IMR-90 (cell line): ENCODE measurements around the gene MYH7B. TPM values are rescaled to one million over a fixed set of nuclear protein-coding genes. Genes with fewer than 3 reads are reported as not detected.
A peak's percentile ranks its signal among the peaks of the same experiment; 100 is the strongest.

Source experiments
- ATAC-seq: fragments of 200-7000 bp; cut with Tn5 transposase; 2 replicates; pipeline ENCODE4 v1.9.1; 2020; ENCODE audit warnings: low read depth, mild to moderate bottlenecking, moderate library complexity
- BruUV-seq: library from RNA; stranded (reverse); fragments of 400-500 nt; replicated peaks from 2 replicates; lab custom pipeline; 2021; lab: Mats Ljungman, UMichigan
- CTCF ChIA-PET: fragments of 300-600 bp; formaldehyde crosslinking; extraction: SDS; loops from one replicate; lab custom pipeline; 2021; ENCODE audit warnings: antibody characterized with exemption; lab: Yijun Ruan, JAX
- POLR2A ChIA-PET: fragments of 300-600 bp; sonication (Branson Sonifier 250); formaldehyde crosslinking; loops from one replicate; lab custom pipeline; 2022; ENCODE audit warnings: antibody characterized with exemption; ENCODE audit not compliant: unreplicated experiment; lab: Charles Lee
- DNase-seq: peaks from one replicate; pipeline ENCODE4 v3.0.0; 2013
- H2AFZ ChIP-seq: replicated peaks from 2 replicates; pipeline ENCODE3; 2013; ENCODE audit warnings: low read length, mild to moderate bottlenecking; ENCODE audit not compliant: poor library complexity
- H2AK5ac ChIP-seq: 2 replicates; pipeline ENCODE4 v1.6.1; 2013; ENCODE audit warnings: low read depth, low read length, inconsistent platforms
- H2AK9ac ChIP-seq: replicated peaks from 2 replicates; pipeline ENCODE3; 2013; ENCODE audit warnings: mild to moderate bottlenecking, low read depth, low read length, moderate library complexity; ENCODE audit not compliant: poor library complexity
- H2BK120ac ChIP-seq: 2 replicates; pipeline ENCODE4 v1.6.1; 2013; ENCODE audit warnings: low read depth, low read length, inconsistent platforms
- H2BK15ac ChIP-seq: 3 replicates; pipeline ENCODE4 v1.6.1; 2013; ENCODE audit warnings: low read depth, low read length, inconsistent platforms
- H2BK20ac ChIP-seq: 2 replicates; pipeline ENCODE4 v1.6.1; 2013; ENCODE audit warnings: low read depth, mild to moderate bottlenecking, inconsistent platforms, low read length, moderate library complexity
- H2BK5ac ChIP-seq: 2 replicates; pipeline ENCODE4 v1.6.1; 2013; ENCODE audit warnings: mild to moderate bottlenecking, low read depth, low read length, inconsistent platforms; ENCODE audit not compliant: poor library complexity, severe bottlenecking
- H3K14ac ChIP-seq: replicated peaks from 2 replicates; pipeline ENCODE4 v1.6.1; 2013; ENCODE audit warnings: low read depth, low read length, inconsistent platforms
- H3K18ac ChIP-seq: 2 replicates; pipeline ENCODE4 v1.6.1; 2013; ENCODE audit warnings: low read depth, low read length, control low read depth
- H3K23ac ChIP-seq: 2 replicates; pipeline ENCODE4 v1.6.1; 2013; ENCODE audit warnings: low read depth, low read length, inconsistent platforms
- H3K27ac ChIP-seq: 2 replicates; pipeline ENCODE4 v1.5.1; 2013; ENCODE audit warnings: mild to moderate bottlenecking, control low read depth, low read length; ENCODE audit not compliant: insufficient read depth
- H3K27me3 ChIP-seq: 2 replicates; pipeline ENCODE4 v1.6.1; 2013; ENCODE audit warnings: low read length; ENCODE audit not compliant: control insufficient read depth, insufficient read depth
- H3K36me3 ChIP-seq: 2 replicates; pipeline ENCODE4 v1.6.1; 2013; ENCODE audit warnings: low read length, mixed read lengths; ENCODE audit not compliant: control insufficient read depth, insufficient read depth
- H3K4ac ChIP-seq: 2 replicates; pipeline ENCODE4 v1.6.1; 2013; ENCODE audit warnings: low read depth, low read length, inconsistent platforms
- H3K4me1 ChIP-seq: 2 replicates; pipeline ENCODE4 v1.6.1; 2013; ENCODE audit warnings: low read length, mixed read lengths; ENCODE audit not compliant: control insufficient read depth, insufficient read depth
- H3K4me2 ChIP-seq: 2 replicates; pipeline ENCODE4 v1.6.1; 2013; ENCODE audit warnings: low read depth, mild to moderate bottlenecking, control low read depth, low read length, moderate library complexity
- H3K4me3 ChIP-seq: 2 replicates; pipeline ENCODE4 v1.5.1; 2013; ENCODE audit warnings: low read depth, mild to moderate bottlenecking, control low read depth, low read length, moderate library complexity; ENCODE audit not compliant: insufficient read depth
- H3K56ac ChIP-seq: 2 replicates; pipeline ENCODE4 v1.6.1; 2013; ENCODE audit warnings: low read length, inconsistent platforms; ENCODE audit not compliant: insufficient read depth; ENCODE audit errors: extremely low read depth
- H3K79me1 ChIP-seq, 2 experiments: 2 replicates each; pipeline ENCODE4 v1.6.1; 2013; ENCODE audit warnings: low read length in 2 of 2, inconsistent platforms in 1 of 2, low read depth in 1 of 2
- H3K9ac ChIP-seq: 2 replicates; pipeline ENCODE4 v1.6.1; 2013; ENCODE audit warnings: low read depth, low read length, control low read depth
- H3K9me1 ChIP-seq: 2 replicates; pipeline ENCODE4 v1.6.1; 2013; ENCODE audit warnings: low read length, inconsistent platforms; ENCODE audit not compliant: insufficient read depth
- H3K9me3 ChIP-seq: 2 replicates; pipeline ENCODE4 v1.6.1; 2013; ENCODE audit warnings: low read length; ENCODE audit not compliant: control insufficient read depth, insufficient read depth
- H4K20me1 ChIP-seq: 2 replicates; pipeline ENCODE4 v1.6.1; 2013; ENCODE audit warnings: low read length, inconsistent platforms; ENCODE audit not compliant: insufficient read depth
- H4K5ac ChIP-seq: 2 replicates; pipeline ENCODE4 v1.6.1; 2013; ENCODE audit warnings: mild to moderate bottlenecking, low read depth, low read length, control low read depth
- H4K8ac ChIP-seq, 2 experiments: 2 replicates each; pipeline ENCODE4 v1.6.1; 2013; ENCODE audit warnings: low read depth in 2 of 2, low read length in 2 of 2, control low read depth in 1 of 2, inconsistent platforms in 1 of 2
- H4K91ac ChIP-seq: 2 replicates; pipeline ENCODE4 v1.6.1; 2013; ENCODE audit warnings: low read depth, low read length, inconsistent platforms; ENCODE audit not compliant: insufficient read depth
- BHLHE40 ChIP-seq: fragments of 150-350 bp; IDR thresholded peaks from 2 replicates; pipeline ENCODE4 v1.6.1; 2016; ENCODE audit warnings: mild to moderate bottlenecking, low read depth, low read length
- CEBPB ChIP-seq: IDR thresholded peaks from 2 replicates; pipeline ENCODE4 v1.6.1; 2012; ENCODE audit warnings: low read depth, low read length, improper control_type of control experiment
- CHD1 ChIP-seq: IDR thresholded peaks from 2 replicates; pipeline ENCODE4 v1.6.1; 2012; ENCODE audit warnings: low read depth, low read length, improper control_type of control experiment
- FOS ChIP-seq: fragments of 150-350 bp; IDR thresholded peaks from 2 replicates; pipeline ENCODE4 v1.6.1; 2016; ENCODE audit warnings: low read depth, low read length
- MAFK ChIP-seq: IDR thresholded peaks from 2 replicates; pipeline ENCODE4 v1.6.1; 2012; ENCODE audit warnings: low read depth, low read length, improper control_type of control experiment
- MAZ ChIP-seq: IDR thresholded peaks from 2 replicates; pipeline ENCODE4 v1.6.1; 2012; ENCODE audit warnings: low read depth, mild to moderate bottlenecking, low read length, improper control_type of control experiment, moderate library complexity, borderline replicate concordance
- NFE2L2 ChIP-seq: fragments of 150-350 bp; IDR thresholded peaks from 2 replicates; pipeline ENCODE4 v1.6.1; 2016; ENCODE audit warnings: low read depth, mild to moderate bottlenecking, low read length
- POLR2A ChIP-seq: IDR thresholded peaks from 2 replicates; pipeline ENCODE4 v1.6.1; 2012; ENCODE audit warnings: mild to moderate bottlenecking, low read depth, low read length
- RAD21 ChIP-seq: IDR thresholded peaks from 2 replicates; pipeline ENCODE4 v1.6.1; 2012; ENCODE audit warnings: low read length, improper control_type of control experiment
- RCOR1 ChIP-seq: IDR thresholded peaks from 2 replicates; pipeline ENCODE4 v1.6.1; 2012; ENCODE audit warnings: mild to moderate bottlenecking, low read length, improper control_type of control experiment; ENCODE audit not compliant: insufficient replicate concordance
- RFX5 ChIP-seq: IDR thresholded peaks from 2 replicates; pipeline ENCODE4 v1.8.0; 2012; ENCODE audit warnings: low read depth, mild to moderate bottlenecking, low read length, moderate library complexity
- WGBS, 2 experiments: methylation state at CpG; one replicate each; pipeline versions ENCODE4 v1.1.5 to v1.1.7; 2013; ENCODE audit warnings: missing lambda C conversion rate in 2 of 2; ENCODE audit not compliant: insufficient read length in 1 of 2; ENCODE audit errors: extremely low coverage in 2 of 2; 5-methylcytosine and 5-hydroxymethylcytosine counted together
- dilution Hi-C: fragments of 300-500 bp; cut with HindIII; formaldehyde crosslinking; loops from one replicate; pipeline ENCODE4 v1.14.3; 2018; ENCODE audit warnings: low sequenced_read_pairs; ENCODE audit not compliant: unreplicated experiment
- in situ Hi-C: fragments of 300-500 bp; cut with MboI; formaldehyde crosslinking; loops from 3 replicates; pipeline ENCODE4 v1.14.3; 2019; ENCODE audit warnings: low sequenced_read_pairs, inconsistent platforms, mixed read lengths
- intact Hi-C: fragments of 100-400 bp; cut with micrococcal nuclease; formaldehyde crosslinking; loops from 2 replicates; pipeline ENCODE4 v1.10.0; 2022
- polyA plus RNA-seq, 3 experiments: library from polyadenylated mRNA; depleted of rRNA; stranded (reverse); fragments of >200 nt; gene quantifications; 2 replicates each; pipeline ENCODE4 v1.2.3, GENCODE V29; 2012; ENCODE audit warnings: low replicate concordance in 1 of 3
- total RNA-seq: library from RNA; depleted of rRNA; stranded (reverse); fragments of >200 nt; gene quantifications from 2 replicates; pipeline ENCODE4 v1.2.3, GENCODE V29; 2012
- TF ChIP-seq, protein P1 (sequence below): fragments of 150-350 bp; IDR thresholded peaks from 2 replicates; pipeline ENCODE4 v1.6.1; 2017; ENCODE audit warnings: mild to moderate bottlenecking, antibody characterized with exemption, low read length, low read depth
- TF ChIP-seq, protein P2 (sequence below): conservative IDR thresholded peaks from 2 replicates; pipeline ENCODE4 v1.5.1; 2012; ENCODE audit warnings: mild to moderate bottlenecking, low read depth, low read length, improper control_type of control experiment
- TF ChIP-seq, protein P3 (sequence below): fragments of 150-350 bp; IDR thresholded peaks from 2 replicates; pipeline ENCODE4 v1.6.1; 2016; ENCODE audit warnings: low read depth, mild to moderate bottlenecking, low read length, moderate library complexity, borderline replicate concordance

MYH7B gene
- total and polyA plus RNA-seq, 2 of the 4 experiments (the other 2 are of a cell fraction) = 0.09 TPM; not detected in 1

DNA sequence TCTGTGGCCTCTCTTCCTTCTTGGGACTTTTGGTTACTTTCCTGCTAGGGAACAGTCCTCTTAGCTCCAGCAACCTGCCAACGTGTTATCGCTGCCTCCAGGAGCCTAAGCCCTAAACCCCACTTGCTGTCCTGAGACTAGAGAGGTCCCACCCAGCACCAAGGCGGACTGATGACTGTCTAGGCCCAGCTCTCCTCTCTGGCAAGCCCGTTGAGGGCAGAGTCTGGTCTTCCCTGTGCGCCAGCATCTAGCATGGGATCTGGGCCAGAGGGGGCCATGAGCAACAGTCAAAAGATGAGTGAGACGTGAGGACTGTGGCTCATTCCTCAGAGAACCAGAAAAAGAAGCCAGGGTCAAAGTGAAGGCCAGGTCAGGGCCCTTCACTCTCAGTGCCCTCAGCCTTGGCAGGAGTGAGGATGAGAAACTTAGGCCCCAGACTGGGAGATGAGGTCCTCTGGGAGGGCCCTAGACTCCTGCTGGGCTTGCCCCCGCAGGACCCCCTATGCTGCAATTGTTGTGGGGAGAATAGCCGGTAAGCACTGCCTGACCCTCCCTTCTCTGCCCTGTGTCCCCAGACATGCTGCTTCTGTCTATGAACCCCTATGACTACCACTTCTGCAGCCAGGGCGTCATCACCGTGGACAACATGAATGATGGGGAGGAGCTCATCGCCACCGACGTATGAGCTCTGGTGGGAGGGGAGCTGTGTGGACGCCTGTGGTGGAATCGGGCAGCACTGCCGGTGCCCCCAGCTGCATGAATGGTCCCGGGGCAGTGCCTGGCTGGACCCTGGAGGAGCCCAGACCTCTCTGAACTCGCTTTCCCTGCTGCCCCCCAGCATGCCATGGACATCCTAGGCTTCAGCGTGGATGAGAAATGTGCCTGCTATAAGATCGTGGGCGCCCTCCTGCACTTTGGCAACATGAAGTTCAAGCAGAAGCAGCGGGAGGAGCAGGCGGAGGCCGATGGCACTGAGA lies 30.9 kb downstream of the MYH7B start:
- H3K4me3 ChIP-seq = no peak overlapping the region
- no peak overlapping the region for H3K4me2 ChIP-seq
- peaks cover 12% of the 10 kb centered on the region for H3K9me1 ChIP-seq
- no TSS peak for BruUV-seq
- no peaks in the 10 kb centered on the region; a peak in 1 of 4 replicates for H3K79me1 ChIP-seq
- H3K9me3 ChIP-seq = no peaks in the 10 kb centered on the region
- no peak overlapping the region for H3K14ac ChIP-seq
- H3K18ac ChIP-seq = no peak overlapping the region
- H2AK9ac ChIP-seq = peak overlapping the region; percentile 65
- H3K23ac ChIP-seq = no peak overlapping the region
- H3K4ac ChIP-seq = no peak overlapping the region
- no peak overlapping the region for H4K91ac ChIP-seq
- H3K27ac ChIP-seq = no peak overlapping the region
- no peak overlapping the region for H3K9ac ChIP-seq
- in situ Hi-C loops (no loop called here), intact Hi-C loops (no loop called here), dilution Hi-C loops (no loop called here)
- H4K20me1 ChIP-seq = peaks cover 4% of the 10 kb centered on the region
- no peak overlapping the region for H3K56ac ChIP-seq
- no peak overlapping the region for H2BK20ac ChIP-seq
- H3K36me3 ChIP-seq = 0 out of 2 replicates have a peak, but pooled peaks cover 1% of the 10 kb centered on the region
- WGBS, 2 experiments = 84% methylated on average over 17 of the region's 24 CpGs; no CpG with 5 or more reads in 1 of the 2 experiments
- ChIA-PET CTCF (interaction anchor here (0.6 kb wide), 1 partner anchor 409 kb away, joined by 3 read pairs; no protein-coding TSS in a partner anchor), POLR2A (no interaction called here)
- no peak overlapping the region for H2BK5ac ChIP-seq
- H4K5ac ChIP-seq = no peak overlapping the region
- H2AK5ac ChIP-seq = peak overlapping the region; percentile 24; the same call in 1 of the 2 replicates
- peak overlapping the region; percentile 51 for H2AFZ ChIP-seq
- ATAC-seq (no peak), DNase-seq (no peak)
- no peak overlapping the region for H4K8ac ChIP-seq
- H3K4me1 ChIP-seq = no peaks in the 10 kb centered on the region
- no peak overlapping the region for H2BK120ac ChIP-seq
- peaks cover 31% of the 10 kb centered on the region for H3K27me3 ChIP-seq
- H2BK15ac ChIP-seq = no peak overlapping the region
- TF ChIP-seq NFE2L2 = no peak
- TF ChIP-seq BHLHE40 = no peak
- no peak for TF ChIP-seq MAZ
- TF ChIP-seq, protein P1, sequence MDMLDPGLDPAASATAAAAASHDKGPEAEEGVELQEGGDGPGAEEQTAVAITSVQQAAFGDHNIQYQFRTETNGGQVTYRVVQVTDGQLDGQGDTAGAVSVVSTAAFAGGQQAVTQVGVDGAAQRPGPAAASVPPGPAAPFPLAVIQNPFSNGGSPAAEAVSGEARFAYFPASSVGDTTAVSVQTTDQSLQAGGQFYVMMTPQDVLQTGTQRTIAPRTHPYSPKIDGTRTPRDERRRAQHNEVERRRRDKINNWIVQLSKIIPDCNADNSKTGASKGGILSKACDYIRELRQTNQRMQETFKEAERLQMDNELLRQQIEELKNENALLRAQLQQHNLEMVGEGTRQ = no peak
- TF ChIP-seq, protein P2, sequence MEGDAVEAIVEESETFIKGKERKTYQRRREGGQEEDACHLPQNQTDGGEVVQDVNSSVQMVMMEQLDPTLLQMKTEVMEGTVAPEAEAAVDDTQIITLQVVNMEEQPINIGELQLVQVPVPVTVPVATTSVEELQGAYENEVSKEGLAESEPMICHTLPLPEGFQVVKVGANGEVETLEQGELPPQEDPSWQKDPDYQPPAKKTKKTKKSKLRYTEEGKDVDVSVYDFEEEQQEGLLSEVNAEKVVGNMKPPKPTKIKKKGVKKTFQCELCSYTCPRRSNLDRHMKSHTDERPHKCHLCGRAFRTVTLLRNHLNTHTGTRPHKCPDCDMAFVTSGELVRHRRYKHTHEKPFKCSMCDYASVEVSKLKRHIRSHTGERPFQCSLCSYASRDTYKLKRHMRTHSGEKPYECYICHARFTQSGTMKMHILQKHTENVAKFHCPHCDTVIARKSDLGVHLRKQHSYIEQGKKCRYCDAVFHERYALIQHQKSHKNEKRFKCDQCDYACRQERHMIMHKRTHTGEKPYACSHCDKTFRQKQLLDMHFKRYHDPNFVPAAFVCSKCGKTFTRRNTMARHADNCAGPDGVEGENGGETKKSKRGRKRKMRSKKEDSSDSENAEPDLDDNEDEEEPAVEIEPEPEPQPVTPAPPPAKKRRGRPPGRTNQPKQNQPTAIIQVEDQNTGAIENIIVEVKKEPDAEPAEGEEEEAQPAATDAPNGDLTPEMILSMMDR = no peak
- TF ChIP-seq POLR2A = no peak
- no peak for TF ChIP-seq CEBPB
- no peak for TF ChIP-seq RCOR1
- no peak for TF ChIP-seq RFX5
- no peak for TF ChIP-seq FOS
- TF ChIP-seq CHD1 = no peak
- no peak for TF ChIP-seq MAFK
- TF ChIP-seq, protein P3, sequence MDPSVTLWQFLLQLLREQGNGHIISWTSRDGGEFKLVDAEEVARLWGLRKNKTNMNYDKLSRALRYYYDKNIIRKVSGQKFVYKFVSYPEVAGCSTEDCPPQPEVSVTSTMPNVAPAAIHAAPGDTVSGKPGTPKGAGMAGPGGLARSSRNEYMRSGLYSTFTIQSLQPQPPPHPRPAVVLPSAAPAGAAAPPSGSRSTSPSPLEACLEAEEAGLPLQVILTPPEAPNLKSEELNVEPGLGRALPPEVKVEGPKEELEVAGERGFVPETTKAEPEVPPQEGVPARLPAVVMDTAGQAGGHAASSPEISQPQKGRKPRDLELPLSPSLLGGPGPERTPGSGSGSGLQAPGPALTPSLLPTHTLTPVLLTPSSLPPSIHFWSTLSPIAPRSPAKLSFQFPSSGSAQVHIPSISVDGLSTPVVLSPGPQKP = no peak
- TF ChIP-seq RAD21 = no peak
